Stomach (tissue), 4 donors: ENCODE results near the gene TMEM258.

Experiments
- CTCF ChIP-seq, 7 experiments: fragments of 450-650 bp in 4 of 7; fragments of 200-600 bp in 3 of 7; sonication (generic) in 3 of 7; IDR thresholded peaks; one replicate each; pipeline ENCODE4 v1.5.1; 2016 to 2019; ENCODE audit warnings: antibody characterized with exemption in 7 of 7, control low read depth in 2 of 7, mild to moderate bottlenecking in 1 of 7
- EP300 ChIP-seq: sonication (generic); formaldehyde crosslinking; IDR thresholded peaks from one replicate; pipeline ENCODE4 v1.6.1; 2017; ENCODE audit warnings: antibody characterized with exemption
- POLR2A ChIP-seq, 4 donors: fragments of 450-650 bp; IDR thresholded peaks; one replicate each; pipeline ENCODE4 v1.6.1; 2016; ENCODE audit warnings: antibody characterized with exemption in 4 of 4, control low read depth in 2 of 4, mild to moderate bottlenecking in 1 of 4, moderate library complexity in 1 of 4

- TF ChIP-seq CTCF (IDR thresholded peaks at IDR 0.05) (no peak), POLR2A (IDR thresholded peaks at IDR 0.05) (no peak), EP300 (no peak)
Measured at GRCh38 chr11:61775606-61776554, 16.5 kb downstream of the TMEM258 start.
